Measurements from ENCODE around the gene DGKB. TPM values are rescaled to one million over a fixed set of nuclear protein-coding genes. Genes with fewer than 3 reads are reported as not detected.

The DGKB gene
- total RNA-seq, 4 donors from 2014 or later: 0.27 to 0.88 (median 0.76) TPM; not detected in 1

GRCh38 chr7:14931511-14932215 lies 29.1 kb upstream of the DGKB start:
- TF ChIP-seq POLR2A (IDR thresholded peaks at IDR 0.05) (no peak), CTCF (IDR thresholded peaks at IDR 0.05) (no peak)
- H3K4me1 ChIP-seq: no peaks in the 10 kb centered on the region
- H3K36me3 ChIP-seq: no peaks in the 10 kb centered on the region
- no peaks in the 10 kb centered on the region for H3K27me3 ChIP-seq
- H3K4me3 ChIP-seq: no peak overlapping the region
- H3K9me3 ChIP-seq: no peaks in the 10 kb centered on the region
- no peak for DNase-seq
- H3K27ac ChIP-seq: no peak overlapping the region

GRCh38 chr7:14924398-14924797 lies 21.8 kb upstream of the DGKB start:
- no peak for DNase-seq
- no peaks in the 10 kb centered on the region for H3K4me1 ChIP-seq
- no peaks in the 10 kb centered on the region for H3K9me3 ChIP-seq
- no peak for TF ChIP-seq POLR2A (IDR thresholded peaks at IDR 0.05)
- no peak overlapping the region for H3K4me3 ChIP-seq
- H3K36me3 ChIP-seq: no peaks in the 10 kb centered on the region
- H3K27ac ChIP-seq: no peak overlapping the region
- no peaks in the 10 kb centered on the region for H3K27me3 ChIP-seq

- Histone ChIP-seq H3K27ac (no peak overlapping the region), H3K4me1 (no peaks in the 10 kb centered on the region), H3K27me3 (no peaks in the 10 kb centered on the region), H3K9me3 (no peaks in the 10 kb centered on the region), H3K36me3 (no peaks in the 10 kb centered on the region), H3K4me3 (no peak overlapping the region)
- DNase-seq: no peak
- TF ChIP-seq CTCF (IDR thresholded peaks at IDR 0.05) (no peak), POLR2A (IDR thresholded peaks at IDR 0.05) (no peak)
Observed at GRCh38 chr7:14911077-14911476, 8.5 kb upstream of the DGKB start.

GRCh38 chr7:14908697-14909096 lies 6.1 kb upstream of the DGKB start:
- no peak overlapping the region for H3K27ac ChIP-seq
- H3K36me3 ChIP-seq: no peaks in the 10 kb centered on the region
- TF ChIP-seq POLR2A (IDR thresholded peaks at IDR 0.05): no peak
- TF ChIP-seq CTCF (IDR thresholded peaks at IDR 0.05): no peak

GRCh38 chr7:14905764-14906163 lies 3.2 kb upstream of the DGKB start:
- no peak overlapping the region for H3K4me3 ChIP-seq
- no peak for DNase-seq
- H3K4me1 ChIP-seq: no peaks in the 10 kb centered on the region
- no peaks in the 10 kb centered on the region for H3K27me3 ChIP-seq
- H3K9me3 ChIP-seq: no peaks in the 10 kb centered on the region
- no peaks in the 10 kb centered on the region for H3K36me3 ChIP-seq
- no peak overlapping the region for H3K27ac ChIP-seq
- TF ChIP-seq CTCF (IDR thresholded peaks at IDR 0.05): no peak
- no peak for TF ChIP-seq POLR2A (IDR thresholded peaks at IDR 0.05)

More at GRCh38 chr7:14908697-14909096, 6.1 kb upstream of the DGKB start:
- no peaks in the 10 kb centered on the region for H3K27me3 ChIP-seq
- H3K4me1 ChIP-seq: no peaks in the 10 kb centered on the region
- no peak for DNase-seq
- H3K9me3 ChIP-seq: no peaks in the 10 kb centered on the region
- H3K4me3 ChIP-seq: no peak overlapping the region

- Histone ChIP-seq H3K27me3 (no peaks in the 10 kb centered on the region), H3K9me3 (no peaks in the 10 kb centered on the region), H3K4me3 (no peak overlapping the region), H3K36me3 (no peaks in the 10 kb centered on the region), H3K4me1 (no peaks in the 10 kb centered on the region), H3K27ac (no peak overlapping the region)
- TF ChIP-seq POLR2A (IDR thresholded peaks at IDR 0.05) (no peak), CTCF (IDR thresholded peaks at IDR 0.05) (no peak)
- DNase-seq: no peak
Observed at GRCh38 chr7:14900051-14900450, 2.5 kb downstream of the DGKB start.
